Ovary (tissue), 9 donors: ENCODE measurements around the gene GPC6. TPM values are rescaled to one million over a fixed set of nuclear protein-coding genes. Genes with fewer than 3 reads are reported as not detected.

ENCODE experiments used
- DNase-seq, 5 donors: peaks; one replicate each; pipeline ENCODE4 v3.0.0-alpha.2; 2019 to 2020
- H3K27ac ChIP-seq, 2 donors: fragments of 200-600 bp; one replicate each; pipeline versions ENCODE4 v1.5.1 to v1.8.0; 2019 to 2022
- H3K27me3 ChIP-seq: fragments of 200-600 bp; one replicate; pipeline ENCODE4 v1.8.0; 2022
- H3K36me3 ChIP-seq: fragments of 200-600 bp; sonication (generic); one replicate; pipeline ENCODE4 v1.5.1; 2019
- H3K4me1 ChIP-seq: one replicate; pipeline ENCODE4 v1.8.1; 2013; ENCODE audit warnings: mild to moderate bottlenecking, moderate library complexity; ENCODE audit not compliant: insufficient read depth
- H3K4me3 ChIP-seq: fragments of 200-600 bp; sonication (generic); one replicate; pipeline ENCODE4 v1.5.1; 2017
- H3K9me3 ChIP-seq, 2 donors: fragments of 200-600 bp in 1 of 2; sonication (generic) in 1 of 2; one replicate each; pipeline versions ENCODE4 v1.5.1 to v1.8.1; 2013 to 2019; ENCODE audit warnings: mild to moderate bottlenecking in 1 of 2, moderate library complexity in 1 of 2
- CTCF ChIP-seq, 3 donors: fragments of 450-650 bp in 2 of 3; fragments of 200-600 bp in 1 of 3; IDR thresholded peaks; one replicate each; pipeline versions ENCODE4 v1.5.1 to v1.8.0; 2016 to 2022; ENCODE audit warnings: antibody characterized with exemption in 3 of 3, mild to moderate bottlenecking in 1 of 3
- EP300 ChIP-seq: sonication (generic); formaldehyde crosslinking; IDR thresholded peaks from one replicate; pipeline ENCODE4 v1.6.1; 2017; ENCODE audit warnings: antibody characterized with exemption
- POLR2A ChIP-seq: fragments of 450-650 bp; IDR thresholded peaks from one replicate; pipeline ENCODE4 v1.6.1; 2017; ENCODE audit warnings: antibody characterized with exemption, mild to moderate bottlenecking, moderate library complexity
- WGBS, 3 donors: extraction: QIAGEN DNeasy Blood & Tissue Kit in 1 of 3; methylation state at CpG; one replicate each; pipeline versions ENCODE4 v1.1.5 to v1.1.7; 2013 to 2017; 5-methylcytosine and 5-hydroxymethylcytosine counted together
- intact Hi-C, 4 donors: fragments of 100-400 bp; cut with DNase I; formaldehyde crosslinking; loops; one replicate each; pipeline versions ENCODE4 v1.11.0 to v1.15.1; 2022 to 2023
- polyA plus RNA-seq, 2 donors: library from polyadenylated mRNA; stranded (reverse); fragments of 200-250 nt in 1 of 2; fragments of 350-450 nt in 1 of 2; fragmentation: Illumina TruSeq in 1 of 2; extraction: RNeasy Lipid Tissue Mini Kit (QIAGEN cat#74804) in 1 of 2; gene quantifications; one replicate each; pipeline ENCODE4 v1.2.3, GENCODE V29; 2013 to 2014
- total RNA-seq, 7 donors: library from RNA; depleted of rRNA in 2 of 7; stranded (reverse); fragments of >200 nt in 2 of 7; fragmentation: NEBNext Ultra II Directional in 3 of 7; extraction: Animal tissue kit (Norgen Biotek cat#: 25700) in 3 of 7; gene quantifications; one replicate each; pipeline versions ENCODE4 v1.1.0 to v1.2.4, GENCODE V29; 2016 to 2023
- donor health status: DM: no; HTN: no; CAD: no; lungs with moderate emphysema.
- donor health status: DM: no; HTN: no; CAD: no.
- donor health status: Bipolar disorder and iron deficiency.
- donor health status: DM: yes; HTN: yes; CAD: no.
- donor health status: DM: no; HTN: no; CAD: no.
- donor health status: DM: yes; HTN: yes; CAD: no.

Gene GPC6
- total and polyA plus RNA-seq, 9 donors: 4.3 to 22.3 (median 17.9) TPM

DNA sequence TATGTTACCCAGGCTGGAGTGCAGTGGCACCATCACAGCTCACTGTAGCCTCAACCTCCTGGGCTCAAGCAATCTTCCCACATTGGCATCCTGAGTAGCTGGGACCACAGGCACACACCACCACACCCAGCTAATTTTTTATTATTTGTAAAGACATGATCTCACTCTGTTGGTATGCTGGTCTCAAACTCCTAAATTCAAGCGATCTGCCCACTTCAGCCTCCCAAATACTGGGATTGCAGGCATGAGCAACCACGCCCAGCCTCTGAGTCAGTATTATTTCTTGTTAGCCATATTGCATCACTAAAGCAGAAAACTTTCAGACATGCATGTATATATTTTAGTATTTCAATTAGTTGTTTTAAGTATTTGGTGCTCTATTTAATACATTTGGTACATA is 376.4 kb downstream of the GPC6 start:
- no peak overlapping the region for H3K27ac ChIP-seq
- H3K27me3 ChIP-seq: no peaks in the 10 kb centered on the region
- no peaks in the 10 kb centered on the region for H3K9me3 ChIP-seq
- no peaks in the 10 kb centered on the region for H3K36me3 ChIP-seq
- intact Hi-C loops: no loop called here
- H3K4me3 ChIP-seq: no peak overlapping the region
- 55 to 85% (median 77%) methylated on average over 2 of the region's 2 CpGs for WGBS, 3 donors
- TF ChIP-seq EP300: no peak
- TF ChIP-seq POLR2A: no peak
- no peak for TF ChIP-seq CTCF (IDR thresholded peaks at IDR 0.05)
- H3K4me1 ChIP-seq: no peaks in the 10 kb centered on the region
- DNase-seq: no peak

DNA sequence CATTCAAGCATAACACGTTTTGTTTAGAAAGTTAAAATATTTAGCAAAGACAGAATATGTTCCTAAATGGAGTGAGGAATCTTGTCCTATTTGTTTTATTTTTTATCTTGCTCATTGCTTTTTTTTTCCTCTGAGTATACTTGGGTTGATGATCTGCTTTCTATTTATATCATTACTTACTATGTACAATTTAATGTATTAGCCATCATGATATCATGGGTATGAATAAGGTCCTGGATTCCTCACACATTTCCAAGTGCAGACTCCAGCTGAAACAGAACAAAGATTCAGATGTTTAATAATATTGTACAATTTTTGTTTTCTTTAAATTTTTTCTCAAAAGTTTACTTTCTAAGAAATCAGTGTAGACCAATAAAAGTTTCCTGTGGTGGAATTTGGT is 388.2 kb downstream of the GPC6 start:
- Histone ChIP-seq H3K27me3 (no peaks in the 10 kb centered on the region), H3K27ac (no peak overlapping the region), H3K9me3 (no peaks in the 10 kb centered on the region), H3K4me1 (no peaks in the 10 kb centered on the region), H3K36me3 (no peaks in the 10 kb centered on the region), H3K4me3 (no peak overlapping the region)
- 10 to 38% (median 28%) methylated on average over 1 of the region's 1 CpG for WGBS, 3 donors
- intact Hi-C loops: no loop called here
- no peak for DNase-seq
- TF ChIP-seq CTCF (IDR thresholded peaks at IDR 0.05) (no peak), EP300 (no peak), POLR2A (no peak)

- no peak overlapping the region for H3K27ac ChIP-seq
- no peaks in the 10 kb centered on the region for H3K4me1 ChIP-seq
- H3K9me3 ChIP-seq: no peaks in the 10 kb centered on the region
- no peak for TF ChIP-seq POLR2A
- H3K36me3 ChIP-seq: no peaks in the 10 kb centered on the region
- no peak overlapping the region for H3K4me3 ChIP-seq
- no peaks in the 10 kb centered on the region for H3K27me3 ChIP-seq
- no peak for DNase-seq
- 43 to 93% (median 73%) methylated on average over 2 of the region's 2 CpGs for WGBS, 3 donors
- intact Hi-C loops: no loop called here
Measured at GRCh38 chr13:93620181-93620765, 393.7 kb downstream of the GPC6 start.

- no peaks in the 10 kb centered on the region for H3K36me3 ChIP-seq
- 94 to 99% (median 95%) methylated on average over 2 of the region's 2 CpGs for WGBS, 3 donors
- intact Hi-C loops: no loop called here
Measured at GRCh38 chr13:93621051-93621450, 394.4 kb downstream of the GPC6 start.

More at GRCh38 chr13:93621051-93621450, 394.4 kb downstream of the GPC6 start:
- Histone ChIP-seq H3K4me3 (no peak overlapping the region), H3K4me1 (no peaks in the 10 kb centered on the region), H3K9me3 (no peaks in the 10 kb centered on the region), H3K27ac (no peak overlapping the region), H3K27me3 (no peaks in the 10 kb centered on the region)
- no peak for DNase-seq
- no peak for TF ChIP-seq POLR2A
- no peak for TF ChIP-seq EP300
- TF ChIP-seq CTCF (IDR thresholded peaks at IDR 0.05): no peak
